K562 (cell line): ENCODE measurements around the gene NOX1. TPM values are rescaled to one million over a fixed set of nuclear protein-coding genes. Genes with fewer than 3 reads are reported as not detected.

Experiments used
- BCOR ChIP-seq: fragments of 450-650 bp; IDR thresholded peaks from 2 replicates; pipeline ENCODE4 v1.6.1; 2016
- C11orf30 ChIP-seq: fragments of 450-650 bp; IDR thresholded peaks from 2 replicates; pipeline ENCODE4 v1.6.1; 2016; ENCODE audit warnings: low read depth, mild to moderate bottlenecking
- CBFA2T2 ChIP-seq: fragments of 450-650 bp; conservative IDR thresholded peaks from 2 replicates; pipeline ENCODE4 v1.6.1; 2017; ENCODE audit warnings: mild to moderate bottlenecking
- FOXA1 ChIP-seq: fragments of 450-650 bp; IDR thresholded peaks from 2 replicates; pipeline ENCODE4 v1.6.1; 2016; ENCODE audit warnings: mild to moderate bottlenecking, borderline replicate concordance
- HDAC1 ChIP-seq, 2 experiments: fragments of 450-650 bp; IDR thresholded peaks; 2 replicates each; pipeline ENCODE4 v1.6.1; 2016 to 2017; ENCODE audit warnings: inconsistent platforms in 1 of 2, mild to moderate bottlenecking in 1 of 2, moderate library complexity in 1 of 2
- KAT7 ChIP-seq: sonication (generic); formaldehyde crosslinking; IDR thresholded peaks from 2 replicates; pipeline ENCODE4 v1.8.0; 2022; ENCODE audit warnings: missing genetic modification reagents, mild to moderate bottlenecking, borderline replicate concordance
- KDM4B ChIP-seq, 2 experiments: fragments of 450-650 bp in 1 of 2; sonication (generic) in 1 of 2; IDR thresholded peaks; 2 replicates each; pipeline ENCODE4 v1.6.1; 2016 to 2017; ENCODE audit warnings: borderline replicate concordance in 2 of 2, antibody characterized with exemption in 1 of 2, low read depth in 1 of 2, mild to moderate bottlenecking in 1 of 2
- MGA ChIP-seq: fragments of 450-650 bp; IDR thresholded peaks from 2 replicates; pipeline ENCODE4 v1.6.1; 2016; ENCODE audit warnings: mild to moderate bottlenecking, moderate library complexity
- MTA1 ChIP-seq: fragments of 450-650 bp; IDR thresholded peaks from 2 replicates; pipeline ENCODE4 v1.6.1; 2017; ENCODE audit warnings: borderline replicate concordance
- PYGO2 ChIP-seq: fragments of 450-650 bp; IDR thresholded peaks from 2 replicates; pipeline ENCODE4 v1.6.1; 2016; ENCODE audit warnings: mild to moderate bottlenecking, missing genetic modification characterization, moderate library complexity, missing compliant biosample characterization
- RB1 ChIP-seq: fragments of 450-650 bp; IDR thresholded peaks from 2 replicates; pipeline ENCODE4 v1.6.1; 2017; ENCODE audit warnings: low read depth, mild to moderate bottlenecking
- SAP30 ChIP-seq: fragments of 200-600 bp; sonication (generic); IDR thresholded peaks from 2 replicates; pipeline ENCODE4 v1.6.1; 2012; ENCODE audit warnings: borderline replicate concordance, low read depth, mild to moderate bottlenecking, moderate library complexity, low read length, control low read depth, inconsistent platforms; ENCODE audit not compliant: insufficient read depth, poor library complexity, severe bottlenecking
- ZNF121 ChIP-seq: sonication (generic); formaldehyde crosslinking; conservative IDR thresholded peaks from 2 replicates; pipeline ENCODE4 v1.8.0; 2022; ENCODE audit warnings: missing genetic modification reagents
- polyA plus RNA-seq, 8 experiments: library from polyadenylated mRNA; depleted of rRNA in 4 of 8; stranded (reverse) in 5 of 8; unstranded in 3 of 8; fragments of >200 nt; fragmentation: Nextera tagmentation in 2 of 8; fragmentation: Illumina TruSeq in 1 of 8; extraction: Ambion mirVana in 2 of 8; extraction: Trizol in 1 of 8; gene quantifications; 2 replicates each; pipeline versions ENCODE4 v1.2.1 to v1.2.3, GENCODE V29; 2011 to 2014; ENCODE audit warnings: inconsistent platforms in 1 of 8, missing spikeins in 1 of 8
- total RNA-seq, 7 experiments: library from RNA; depleted of rRNA in 6 of 7; stranded (reverse); fragments of >200 nt in 6 of 7; fragmentation: Illumina TruSeq in 2 of 7; extraction: Trizol in 2 of 7; gene quantifications; 2 replicates each; pipeline versions ENCODE4 v1.2.1 to v1.2.3, GENCODE V29; 2011 to 2021; ENCODE audit warnings: low replicate concordance in 1 of 7
- TF ChIP-seq, protein P1 (sequence below), 3 experiments: IDR thresholded peaks in 2 of 3; conservative IDR thresholded peaks in 1 of 3; 2 replicates each; pipeline ENCODE4 v1.5.1; 2011 to 2012; ENCODE audit warnings: low read length in 3 of 3, mild to moderate bottlenecking in 3 of 3, control low read depth in 2 of 3, improper control_type of control experiment in 1 of 3, inconsistent platforms in 1 of 3, low read depth in 1 of 3, mixed read lengths in 1 of 3, moderate library complexity in 1 of 3; ENCODE audit not compliant: insufficient read depth in 2 of 3

NOX1 gene
- total and polyA plus RNA-seq, 9 of the 15 experiments (the other 6 are each of a cell fraction or from before 2014, with no cell fraction given): 0.01 TPM; not detected in 8

DNA sequence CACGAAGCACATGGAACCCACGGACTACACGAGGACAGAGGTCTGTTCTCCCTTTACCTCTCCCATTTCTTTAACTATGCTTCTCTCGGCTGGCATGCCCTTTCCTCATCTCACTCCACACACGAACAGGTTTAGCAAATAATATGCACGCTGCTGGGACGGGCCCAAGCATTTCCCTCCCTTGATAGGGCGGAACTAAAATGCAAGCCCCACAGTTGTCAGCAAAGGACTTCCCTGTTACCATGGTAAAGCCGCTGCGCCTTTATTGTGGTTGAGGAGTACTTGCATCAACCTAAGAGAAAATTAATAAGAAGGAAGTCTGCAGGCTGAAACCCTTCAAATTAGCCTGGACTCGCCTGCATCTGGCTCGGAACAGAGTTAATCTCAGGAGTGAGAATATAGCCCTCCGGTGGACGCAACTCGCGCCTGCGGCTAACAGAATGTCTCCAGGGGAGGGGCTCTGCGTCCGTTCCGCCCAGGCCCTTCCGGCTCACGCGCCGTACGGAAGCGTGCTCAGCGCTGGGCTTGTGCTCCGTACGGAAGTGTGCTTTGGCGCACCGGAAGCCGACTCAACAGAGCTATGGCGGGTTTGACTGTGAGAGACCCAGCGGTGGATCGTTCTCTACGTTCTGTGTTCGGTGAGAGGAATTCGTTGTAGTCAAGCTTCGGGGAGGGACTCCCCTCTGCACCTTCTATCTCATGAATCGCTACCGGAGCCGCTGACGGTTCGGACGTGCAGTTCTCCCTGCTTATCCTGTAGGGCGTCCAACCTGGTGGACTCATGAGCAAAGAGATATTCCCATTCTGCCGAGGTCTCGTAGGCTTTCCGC is 54.1 kb downstream of the NOX1 start, which contains the start of gene CSTF2 (continued):
- TF ChIP-seq MGA: peak; percentile 89
- TF ChIP-seq PYGO2 (tag): no peak
- TF ChIP-seq SAP30: peak; percentile 30
- TF ChIP-seq KDM4B (IDR thresholded peaks at IDR 0.05; ENCODE audit: borderline replicate concordance in 2 of 2, low read depth in 1 of 2): peak in 1 of 2 experiments; percentile 91; a peak in 2 of 4 replicates
- TF ChIP-seq CBFA2T2: no peak
- TF ChIP-seq BCOR: no peak
- no peak; a peak in 1 of 4 replicates for TF ChIP-seq HDAC1 (IDR thresholded peaks at IDR 0.05)
- peak; percentile 24; the same call in 1 of the 2 replicates for TF ChIP-seq ZNF121 (CRISPR knock-in tag)
- no peak for TF ChIP-seq KAT7
- TF ChIP-seq, protein P1, sequence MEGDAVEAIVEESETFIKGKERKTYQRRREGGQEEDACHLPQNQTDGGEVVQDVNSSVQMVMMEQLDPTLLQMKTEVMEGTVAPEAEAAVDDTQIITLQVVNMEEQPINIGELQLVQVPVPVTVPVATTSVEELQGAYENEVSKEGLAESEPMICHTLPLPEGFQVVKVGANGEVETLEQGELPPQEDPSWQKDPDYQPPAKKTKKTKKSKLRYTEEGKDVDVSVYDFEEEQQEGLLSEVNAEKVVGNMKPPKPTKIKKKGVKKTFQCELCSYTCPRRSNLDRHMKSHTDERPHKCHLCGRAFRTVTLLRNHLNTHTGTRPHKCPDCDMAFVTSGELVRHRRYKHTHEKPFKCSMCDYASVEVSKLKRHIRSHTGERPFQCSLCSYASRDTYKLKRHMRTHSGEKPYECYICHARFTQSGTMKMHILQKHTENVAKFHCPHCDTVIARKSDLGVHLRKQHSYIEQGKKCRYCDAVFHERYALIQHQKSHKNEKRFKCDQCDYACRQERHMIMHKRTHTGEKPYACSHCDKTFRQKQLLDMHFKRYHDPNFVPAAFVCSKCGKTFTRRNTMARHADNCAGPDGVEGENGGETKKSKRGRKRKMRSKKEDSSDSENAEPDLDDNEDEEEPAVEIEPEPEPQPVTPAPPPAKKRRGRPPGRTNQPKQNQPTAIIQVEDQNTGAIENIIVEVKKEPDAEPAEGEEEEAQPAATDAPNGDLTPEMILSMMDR (IDR thresholded peaks at IDR 0.05 in 2 of 3, conservative IDR thresholded peaks at IDR 0.05 in 1 of 3; ENCODE audit: insufficient read depth in 2 of 3, low read depth in 1 of 3, low read length in 3 of 3): peak; percentile 23 to 36 (median 24); a peak in 3 of 6 replicates
- TF ChIP-seq FOXA1: no peak
- no peak for TF ChIP-seq MTA1
- TF ChIP-seq RB1: peak; percentile 58; the same call in 1 of the 2 replicates
- TF ChIP-seq C11orf30: peak; percentile 98
